ENCODE measurements around the gene KPNA4.
"Not testable (repeated sequence)": the region's sequence is repeated elsewhere in the genome, so short reads cannot be mapped to it uniquely, and the experiment has no call there.

DNA sequence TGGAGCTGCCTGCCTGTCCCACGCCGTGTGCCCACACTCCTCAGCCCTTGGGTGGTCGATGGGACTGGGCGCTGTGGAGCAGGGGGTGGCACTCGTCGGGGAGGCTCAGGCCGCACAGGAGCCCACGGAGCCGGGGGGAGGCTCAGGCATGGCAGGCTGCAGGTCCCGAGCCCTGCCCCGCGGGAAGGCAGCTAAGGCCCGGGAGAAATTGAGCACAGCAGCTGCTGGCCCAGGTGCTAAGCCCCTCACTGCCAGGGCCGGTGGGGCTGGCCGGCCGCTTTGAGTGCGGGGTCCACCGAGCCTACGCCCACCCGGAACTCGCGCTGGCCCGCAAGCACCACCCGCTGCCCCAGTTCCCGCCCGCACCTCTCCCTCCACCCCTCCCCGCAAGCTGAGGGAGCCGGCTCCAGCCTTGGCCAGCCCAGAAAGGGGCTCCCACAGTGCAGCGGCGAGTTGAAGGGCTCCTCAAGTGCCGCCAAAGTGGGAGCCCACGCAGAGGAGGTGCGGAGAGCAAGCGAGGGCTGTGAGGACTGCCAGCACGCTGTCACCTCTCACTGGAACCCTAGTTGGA lies 8.7 kb upstream of the KPNA4 start:
- not testable (repeated sequence) for TF ChIP-seq EZH2 (IDR thresholded peaks at IDR 0.05; ENCODE audit: insufficient read depth, poor library complexity, severe bottlenecking); EZH2phosphoT487 (IDR thresholded peaks at IDR 0.05; ENCODE audit: insufficient read depth, low read depth)

All from GM23248 (cell line).